GM21737 (cell line): ENCODE results near the gene SULF2.

Source experiments
- ATAC-seq: cut with Tn5 transposase; IDR thresholded peaks from one replicate; pipeline ENCODE4 v1.9.1; 2021; ENCODE audit warnings: mild to moderate bottlenecking, moderate library complexity; ENCODE audit not compliant: unreplicated experiment

The SULF2 gene

GRCh38 chr20:47688385-47689381, 96.6 kb downstream of the SULF2 start:
- ATAC-seq = no peak

GRCh38 chr20:47687095-47687987, 97.9 kb downstream of the SULF2 start:
- ATAC-seq = no peak

- ATAC-seq = no peak
These were observed 98.7 kb downstream of the SULF2 start for GRCh38 chr20:47686545-47686944.

GRCh38 chr20:47684306-47685080, 100.8 kb downstream of the SULF2 start:
- no peak for ATAC-seq

- ATAC-seq = no peak
These were observed 102.4 kb downstream of the SULF2 start for GRCh38 chr20:47682916-47683315.

- no peak for ATAC-seq
These were observed 103.1 kb downstream of the SULF2 start for GRCh38 chr20:47682028-47682783.

- no peak for ATAC-seq
These were observed 104.3 kb downstream of the SULF2 start for GRCh38 chr20:47680804-47681529.

- no peak for ATAC-seq
These were observed 105.8 kb downstream of the SULF2 start for GRCh38 chr20:47679462-47679861.

GRCh38 chr20:47678536-47678935, 106.7 kb downstream of the SULF2 start:
- ATAC-seq = no peak

- ATAC-seq = no peak
These were observed 107.4 kb downstream of the SULF2 start for GRCh38 chr20:47677635-47678453.

- ATAC-seq = no peak
These were observed 108.2 kb downstream of the SULF2 start for GRCh38 chr20:47676912-47677634.

- no peak for ATAC-seq
These were observed 109.0 kb downstream of the SULF2 start for GRCh38 chr20:47676219-47676721.

- no peak for ATAC-seq
These were observed 109.8 kb downstream of the SULF2 start for GRCh38 chr20:47675190-47676142.

- ATAC-seq = no peak
These were observed 110.6 kb downstream of the SULF2 start for GRCh38 chr20:47674686-47675085.

GRCh38 chr20:47674145-47674544, 111.1 kb downstream of the SULF2 start:
- no peak for ATAC-seq

GRCh38 chr20:47673671-47673955, 111.7 kb downstream of the SULF2 start:
- ATAC-seq = no peak
